SK-N-SH (cell line): ENCODE data around the gene SLCO2A1. TPM values are rescaled to one million over a fixed set of nuclear protein-coding genes. Genes with fewer than 3 reads are reported as not detected.

ENCODE experiments used
- CTCF ChIA-PET: fragments of 300-600, 350-600 bp; formaldehyde crosslinking; extraction: SDS; loops from one replicate; lab custom pipeline; 2021; lab: Yijun Ruan, JAX
- POLR2A ChIA-PET: fragments of 350-600 bp; sonication (Branson Sonifier 250); formaldehyde crosslinking; extraction: SDS; loops from one replicate; lab custom pipeline; 2020; ENCODE audit warnings: antibody characterized with exemption, inconsistent platforms; lab: Yijun Ruan, JAX
- DNase-seq: peaks from one replicate; pipeline ENCODE4 v3.0.0; 2012
- H2AFZ ChIP-seq: fragments of 200-600 bp; sonication (generic); 2 replicates; pipeline ENCODE4 v1.8.1; 2016; ENCODE audit warnings: antibody characterized with exemption, mild to moderate bottlenecking, low read depth
- H3F3A ChIP-seq: fragments of 200-600 bp; sonication (generic); replicated peaks from 2 replicates; pipeline ENCODE3; 2016; ENCODE audit warnings: antibody characterized with exemption, mild to moderate bottlenecking; ENCODE audit not compliant: insufficient read depth
- H3K27ac ChIP-seq, 2 experiments: fragments of 200-500 bp in 1 of 2; fragments of 200-600 bp in 1 of 2; sonication (Bioruptor generic) in 1 of 2; sonication (generic), shearing (Covaris generic) in 1 of 2; 2 replicates each; pipeline versions ENCODE4 v1.5.1 to v1.6.1; 2014 to 2016; ENCODE audit warnings: low read depth in 2 of 2, inconsistent platforms in 1 of 2, low read length in 1 of 2, mild to moderate bottlenecking in 1 of 2, mixed read lengths in 1 of 2
- H3K27me3 ChIP-seq: fragments of 200-600 bp; sonication (generic), shearing (Covaris generic); 2 replicates; pipeline ENCODE4 v1.6.1; 2016; ENCODE audit warnings: mixed run types; ENCODE audit not compliant: insufficient read depth
- H3K36me3 ChIP-seq, 2 experiments: fragments of 200-500 bp in 1 of 2; fragments of 200-600 bp in 1 of 2; sonication (Bioruptor generic) in 1 of 2; sonication (generic) in 1 of 2; replicated peaks in 1 of 2; 2 replicates each; pipeline versions ENCODE3 to v1.5.1; 2014 to 2016; ENCODE audit warnings: low read length in 1 of 2, mild to moderate bottlenecking in 1 of 2; ENCODE audit not compliant: insufficient read depth in 2 of 2, control insufficient read depth in 1 of 2
- H3K4me1 ChIP-seq, 2 experiments: fragments of 200-500 bp in 1 of 2; fragments of 200-600 bp in 1 of 2; sonication (Bioruptor generic) in 1 of 2; sonication (generic), shearing (Covaris generic) in 1 of 2; 2 replicates each; pipeline versions ENCODE4 v1.5.1 to v1.6.1; 2014 to 2016; ENCODE audit warnings: low read depth in 1 of 2, low read length in 1 of 2, mixed run types in 1 of 2; ENCODE audit not compliant: insufficient read depth in 2 of 2, control insufficient read depth in 1 of 2
- H3K4me2 ChIP-seq: fragments of 200-600 bp; sonication (generic), shearing (Covaris generic); 2 replicates; pipeline ENCODE4 v1.6.1; 2017; ENCODE audit warnings: mixed run types
- H3K4me3 ChIP-seq, 2 experiments: fragments of 200-500 bp in 1 of 2; fragments of 200-600 bp in 1 of 2; sonication (Bioruptor generic) in 1 of 2; sonication (generic), shearing (Covaris generic) in 1 of 2; 2 replicates each; pipeline versions ENCODE4 v1.5.1 to v1.8.1; 2014 to 2016; ENCODE audit warnings: low read depth in 2 of 2, inconsistent platforms in 1 of 2, low read length in 1 of 2, mild to moderate bottlenecking in 1 of 2, mixed read lengths in 1 of 2, moderate library complexity in 1 of 2
- H3K79me2 ChIP-seq: fragments of 200-600 bp; sonication (generic); 2 replicates; pipeline ENCODE4 v1.8.1; 2017; ENCODE audit warnings: mild to moderate bottlenecking; ENCODE audit not compliant: insufficient read depth
- H3K9ac ChIP-seq: fragments of 200-600 bp; sonication (generic); 2 replicates; pipeline ENCODE4 v1.6.1; 2017; ENCODE audit warnings: mixed run types
- H3K9me2 ChIP-seq: fragments of 200-600 bp; sonication (generic); 2 replicates; pipeline ENCODE4 v1.6.1; 2017; ENCODE audit warnings: mixed run types
- H3K9me3 ChIP-seq: fragments of 200-600 bp; sonication (generic); 2 replicates; pipeline ENCODE4 v1.6.1; 2017; ENCODE audit warnings: mixed run types, mild to moderate bottlenecking, moderate library complexity
- H4K20me1 ChIP-seq: fragments of 200-600 bp; sonication (generic); 2 replicates; pipeline ENCODE4 v1.6.1; 2017; ENCODE audit warnings: mild to moderate bottlenecking, mixed run types; ENCODE audit not compliant: insufficient read depth
- ELF1 ChIP-seq: IDR thresholded peaks from 2 replicates; pipeline ENCODE4 v1.4.0; 2012
- EZH2phosphoT487 ChIP-seq: fragments of 200-600 bp; sonication (generic); IDR thresholded peaks from 2 replicates; pipeline ENCODE4 v1.6.1; 2017; ENCODE audit warnings: low read depth, mixed run types, mild to moderate bottlenecking, antibody characterized with exemption, moderate library complexity, borderline replicate concordance
- FOSL2 ChIP-seq: IDR thresholded peaks from 2 replicates; pipeline ENCODE4 v1.4.0; 2012; ENCODE audit warnings: low read depth, mild to moderate bottlenecking, moderate library complexity, borderline replicate concordance
- FOXJ3 ChIP-seq: sonication (generic); formaldehyde crosslinking; IDR thresholded peaks from 2 replicates; pipeline ENCODE4 v1.5.1; 2020; ENCODE audit warnings: mild to moderate bottlenecking, missing genetic modification reagents
- FOXM1 ChIP-seq: IDR thresholded peaks from 2 replicates; pipeline ENCODE4 v1.4.0; 2012; ENCODE audit warnings: low read depth, mild to moderate bottlenecking
- GABPA ChIP-seq: IDR thresholded peaks from 2 replicates; pipeline ENCODE4 v1.4.0; 2012; ENCODE audit warnings: low read depth, mild to moderate bottlenecking
- JUND ChIP-seq: IDR thresholded peaks from 2 replicates; pipeline ENCODE4 v1.4.0; 2012
- NRF1 ChIP-seq: IDR thresholded peaks from 2 replicates; pipeline ENCODE4 v1.6.1; 2012; ENCODE audit warnings: low read depth, mild to moderate bottlenecking, low read length
- POLR2AphosphoS5 ChIP-seq: IDR thresholded peaks from 2 replicates; pipeline ENCODE4 v1.6.1; 2012; ENCODE audit warnings: low read depth, low read length
- RFX5 ChIP-seq: IDR thresholded peaks from 2 replicates; pipeline ENCODE4 v1.6.1; 2012; ENCODE audit warnings: mild to moderate bottlenecking, improper control_type of control experiment, low read length
- RXRA ChIP-seq: IDR thresholded peaks from 2 replicates; pipeline ENCODE4 v1.4.0; 2012; ENCODE audit warnings: low read depth, mild to moderate bottlenecking, borderline replicate concordance
- SIN3A ChIP-seq: IDR thresholded peaks from 2 replicates; pipeline ENCODE4 v1.6.1; 2012; ENCODE audit warnings: low read depth, mild to moderate bottlenecking, low read length, moderate library complexity, borderline replicate concordance
- TAF1 ChIP-seq: IDR thresholded peaks from 2 replicates; pipeline ENCODE4 v1.6.1; 2012; ENCODE audit warnings: low read depth, mild to moderate bottlenecking, low read length, moderate library complexity, borderline replicate concordance
- TEAD4 ChIP-seq: IDR thresholded peaks from 2 replicates; pipeline ENCODE4 v1.4.0; 2012; ENCODE audit warnings: mild to moderate bottlenecking, borderline replicate concordance; ENCODE audit not compliant: insufficient read depth
- YY1 ChIP-seq: IDR thresholded peaks from 2 replicates; pipeline ENCODE4 v1.4.0; 2012; ENCODE audit warnings: low read depth, mild to moderate bottlenecking
- WGBS: methylation state at CpG from one replicate; pipeline ENCODE4 v1.1.6; 2017; ENCODE audit warnings: low lambda C conversion rate; 5-methylcytosine and 5-hydroxymethylcytosine counted together
- polyA plus RNA-seq, 3 experiments: library from polyadenylated mRNA; depleted of rRNA; stranded (reverse); fragments of >200 nt; gene quantifications; 2 replicates each; pipeline ENCODE4 v1.2.3, GENCODE V29; 2012
- TF ChIP-seq, protein P1 (sequence below): IDR thresholded peaks from 2 replicates; pipeline ENCODE4 v1.4.0; 2012; ENCODE audit warnings: low read depth
- TF ChIP-seq, protein P2 (sequence below): fragments of 150-350 bp; IDR thresholded peaks from 2 replicates; pipeline ENCODE4 v1.6.1; 2017; ENCODE audit warnings: antibody characterized with exemption, low read length, low read depth, borderline replicate concordance
- TF ChIP-seq, protein P3 (sequence below): IDR thresholded peaks from 2 replicates; pipeline ENCODE4 v1.4.0; 2012; ENCODE audit warnings: low read depth, borderline replicate concordance
- TF ChIP-seq, protein P4 (sequence below): IDR thresholded peaks from 2 replicates; pipeline ENCODE4; 2012

The SLCO2A1 gene
- polyA plus RNA-seq, 1 of the 3 experiments (the other 2 are of a cell fraction): 9.3 TPM

DNA sequence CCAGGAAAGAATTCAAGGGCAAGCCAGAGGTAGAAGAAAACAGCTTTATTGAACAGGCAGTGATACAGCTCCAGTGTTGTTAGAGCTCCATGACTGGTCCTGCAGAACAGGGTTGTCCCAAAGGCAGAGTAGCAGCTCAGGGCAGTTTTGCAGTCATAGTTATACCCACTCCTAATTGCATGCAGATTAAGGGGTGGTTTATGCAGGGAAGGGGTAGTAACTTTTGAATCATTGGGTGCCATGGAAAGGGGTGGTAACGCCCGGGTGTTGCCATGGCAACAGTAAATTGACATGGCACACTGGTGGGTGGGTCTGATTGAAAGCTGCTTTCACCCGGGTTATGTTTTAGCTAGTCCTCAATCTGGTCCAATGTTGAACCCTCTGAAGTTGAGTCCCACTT is 124.3 kb downstream of the SLCO2A1 start:
- no peaks in the 10 kb centered on the region for H4K20me1 ChIP-seq
- no peaks in the 10 kb centered on the region for H3K9me3 ChIP-seq
- no peak overlapping the region for H3K4me3 ChIP-seq
- H3K36me3 ChIP-seq: no peaks in the 10 kb centered on the region
- no peaks in the 10 kb centered on the region for H3K79me2 ChIP-seq
- no peaks in the 10 kb centered on the region; the same call in 1 of the 2 replicates for H3K9me2 ChIP-seq
- H3K4me2 ChIP-seq: no peak overlapping the region
- H3K4me1 ChIP-seq: no peaks in the 10 kb centered on the region
- CTCF ChIA-PET: interaction anchor here (1.1 to 2.0 kb wide), 3 partner anchors 13 to 307 kb away, joined by 3 to 8 read pairs (median 4); no protein-coding TSS in a partner anchor
- H3K9ac ChIP-seq: no peak overlapping the region
- H3K27ac ChIP-seq: no peak overlapping the region
- no peak for DNase-seq
- H3K27me3 ChIP-seq: peaks cover 9% of the 10 kb centered on the region; the same call in 1 of the 2 replicates
- H3F3A ChIP-seq: no peaks in the 10 kb centered on the region
- TF ChIP-seq TAF1 (no peak), FOXJ3 (CRISPR knock-in tag) (no peak), YY1 (no peak), ELF1 (no peak), RXRA (no peak), JUND (no peak), NRF1 (no peak), RFX5 (no peak), SIN3A (no peak), TEAD4 (no peak), POLR2AphosphoS5 (no peak), FOXM1 (no peak), GABPA (no peak)
- TF ChIP-seq, protein P1, sequence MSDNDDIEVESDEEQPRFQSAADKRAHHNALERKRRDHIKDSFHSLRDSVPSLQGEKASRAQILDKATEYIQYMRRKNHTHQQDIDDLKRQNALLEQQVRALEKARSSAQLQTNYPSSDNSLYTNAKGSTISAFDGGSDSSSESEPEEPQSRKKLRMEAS: no peak
- TF ChIP-seq, protein P2, sequence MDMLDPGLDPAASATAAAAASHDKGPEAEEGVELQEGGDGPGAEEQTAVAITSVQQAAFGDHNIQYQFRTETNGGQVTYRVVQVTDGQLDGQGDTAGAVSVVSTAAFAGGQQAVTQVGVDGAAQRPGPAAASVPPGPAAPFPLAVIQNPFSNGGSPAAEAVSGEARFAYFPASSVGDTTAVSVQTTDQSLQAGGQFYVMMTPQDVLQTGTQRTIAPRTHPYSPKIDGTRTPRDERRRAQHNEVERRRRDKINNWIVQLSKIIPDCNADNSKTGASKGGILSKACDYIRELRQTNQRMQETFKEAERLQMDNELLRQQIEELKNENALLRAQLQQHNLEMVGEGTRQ: no peak
- TF ChIP-seq, protein P3, sequence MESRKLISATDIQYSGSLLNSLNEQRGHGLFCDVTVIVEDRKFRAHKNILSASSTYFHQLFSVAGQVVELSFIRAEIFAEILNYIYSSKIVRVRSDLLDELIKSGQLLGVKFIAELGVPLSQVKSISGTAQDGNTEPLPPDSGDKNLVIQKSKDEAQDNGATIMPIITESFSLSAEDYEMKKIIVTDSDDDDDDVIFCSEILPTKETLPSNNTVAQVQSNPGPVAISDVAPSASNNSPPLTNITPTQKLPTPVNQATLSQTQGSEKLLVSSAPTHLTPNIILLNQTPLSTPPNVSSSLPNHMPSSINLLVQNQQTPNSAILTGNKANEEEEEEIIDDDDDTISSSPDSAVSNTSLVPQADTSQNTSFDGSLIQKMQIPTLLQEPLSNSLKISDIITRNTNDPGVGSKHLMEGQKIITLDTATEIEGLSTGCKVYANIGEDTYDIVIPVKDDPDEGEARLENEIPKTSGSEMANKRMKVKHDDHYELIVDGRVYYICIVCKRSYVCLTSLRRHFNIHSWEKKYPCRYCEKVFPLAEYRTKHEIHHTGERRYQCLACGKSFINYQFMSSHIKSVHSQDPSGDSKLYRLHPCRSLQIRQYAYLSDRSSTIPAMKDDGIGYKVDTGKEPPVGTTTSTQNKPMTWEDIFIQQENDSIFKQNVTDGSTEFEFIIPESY: no peak
- POLR2A ChIA-PET: interaction anchor here (0.8 kb wide), 1 partner anchor 9 kb away, joined by 4 read pairs; no protein-coding TSS in a partner anchor
- 18% methylated on average over 3 of the region's 3 CpGs for WGBS
- no peak overlapping the region for H2AFZ ChIP-seq

DNA sequence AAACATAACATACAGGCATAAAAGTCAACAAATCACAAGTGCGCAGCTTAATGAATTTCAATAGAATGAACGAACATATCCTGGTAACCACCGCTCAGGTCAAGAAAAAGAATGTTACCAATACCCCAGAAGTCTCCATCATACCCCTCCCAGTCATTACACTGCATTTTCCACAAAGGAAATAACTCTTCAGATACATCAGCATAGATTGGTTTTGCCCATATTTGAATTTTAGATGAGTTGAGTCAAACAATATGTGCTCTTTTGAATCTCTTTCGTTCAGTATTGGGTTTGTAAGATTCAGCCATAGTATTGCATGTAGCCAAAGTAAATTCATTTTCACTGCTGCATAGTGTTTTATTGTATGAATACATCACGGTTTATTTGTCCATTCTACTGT is 127.9 kb downstream of the SLCO2A1 start:
- Histone ChIP-seq H4K20me1 (no peaks in the 10 kb centered on the region), H3F3A (no peaks in the 10 kb centered on the region), H3K4me2 (no peak overlapping the region), H3K36me3 (no peaks in the 10 kb centered on the region), H3K27me3 (peaks cover 9% of the 10 kb centered on the region; the same call in 1 of the 2 replicates), H2AFZ (no peak overlapping the region), H3K4me3 (no peak overlapping the region), H3K9ac (no peak overlapping the region), H3K9me2 (no peaks in the 10 kb centered on the region; the same call in 1 of the 2 replicates), H3K9me3 (no peaks in the 10 kb centered on the region), H3K4me1 (no peaks in the 10 kb centered on the region), H3K79me2 (no peaks in the 10 kb centered on the region), H3K27ac (no peak overlapping the region)
- ChIA-PET POLR2A (no interaction called here), CTCF (interaction anchor here (1.3 kb wide), 1 partner anchor 26 kb away, joined by 3 read pairs; no protein-coding TSS in a partner anchor)
- TF ChIP-seq, protein P4, sequence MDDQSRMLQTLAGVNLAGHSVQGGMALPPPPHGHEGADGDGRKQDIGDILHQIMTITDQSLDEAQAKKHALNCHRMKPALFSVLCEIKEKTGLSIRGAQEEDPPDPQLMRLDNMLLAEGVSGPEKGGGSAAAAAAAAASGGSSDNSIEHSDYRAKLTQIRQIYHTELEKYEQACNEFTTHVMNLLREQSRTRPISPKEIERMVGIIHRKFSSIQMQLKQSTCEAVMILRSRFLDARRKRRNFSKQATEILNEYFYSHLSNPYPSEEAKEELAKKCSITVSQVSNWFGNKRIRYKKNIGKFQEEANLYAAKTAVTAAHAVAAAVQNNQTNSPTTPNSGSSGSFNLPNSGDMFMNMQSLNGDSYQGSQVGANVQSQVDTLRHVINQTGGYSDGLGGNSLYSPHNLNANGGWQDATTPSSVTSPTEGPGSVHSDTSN: no peak
- TF ChIP-seq FOSL2: no peak
- TF ChIP-seq EZH2phosphoT487: no peak
- 48% methylated on average over 5 of the region's 5 CpGs for WGBS
- no peak for DNase-seq
